ENCODE results near the gene CDK1. TPM values are rescaled to one million over a fixed set of nuclear protein-coding genes. Genes with fewer than 3 reads are reported as not detected.

CDK1 gene
- total RNA-seq (2014; rRNA removed; shearing (Covaris generic)), result 33.5 and 40.5 TPM in 2 replicates
- polyA plus RNA-seq (2016; fragmentation: Nextera tagmentation; extraction: Ambion mirVana), result 38.4 and 43.2 TPM in 2 replicates

- DNase-seq, result peak; percentile 99
- peaks cover 42% of the 10 kb centered on the region for H3K4me1 ChIP-seq (ENCODE audit: insufficient read depth)
- peak within 1 kb of the TSS; percentile 79 for H3K4me3 ChIP-seq
- H3K9me3 ChIP-seq (ENCODE audit: low read depth), result no peaks in the 10 kb centered on the region
- H3K4me2 ChIP-seq (ENCODE audit: unreplicated experiment), result peak within 1 kb of the TSS; percentile 91
- no peaks in the 10 kb centered on the region for H3K36me3 ChIP-seq (ENCODE audit: low read depth)
- no peak for TF ChIP-seq EZH2phosphoT487 (IDR thresholded peaks at IDR 0.05; ENCODE audit: insufficient read depth, low read depth)
- no peak for TF ChIP-seq EZH2 (IDR thresholded peaks at IDR 0.05; ENCODE audit: insufficient read depth, poor library complexity, severe bottlenecking)
- 1% methylated on average over 42 to 46 of the region's 58 CpGs for WGBS, 2 experiments (ENCODE audit: low coverage in 1 of 2, low lambda C conversion rate in 2 of 2, missing lambda C conversion rate in 2 of 2)
- no peaks in the 10 kb centered on the region for H3K9me2 ChIP-seq (ENCODE audit: insufficient read depth)
- peak within 1 kb of the TSS; percentile 20; the same call in 1 of the 2 replicates for H3K27ac ChIP-seq
- in situ Hi-C loops (cut with MboI), result no loop called here
- peak within 1 kb of the TSS; percentile 81 for H3K9ac ChIP-seq
- H3F3A ChIP-seq (ENCODE audit: insufficient read depth), result no peaks in the 10 kb centered on the region
- peaks cover 50% of the 10 kb centered on the region for H3K79me2 ChIP-seq (ENCODE audit: insufficient read depth)
- no peaks in the 10 kb centered on the region for H3K27me3 ChIP-seq (replicated peaks; ENCODE audit: insufficient read depth)
- H2AFZ ChIP-seq, result peak within 1 kb of the TSS; percentile 96
- no peaks in the 10 kb centered on the region for H4K20me1 ChIP-seq (ENCODE audit: insufficient read depth)
These were observed at the start of gene CDK1 for GRCh38 chr10:60778214-60778970. TSS of gene CDK1 (plus strand) at chr10:60778478. CDS start at chr10:60780166, 1,688 bp downstream.

GRCh38 chr10:60729106-60729505, 49.2 kb upstream of the CDK1 start:
- Histone ChIP-seq H3F3A (ENCODE audit: insufficient read depth) (no peaks in the 10 kb centered on the region), H3K9ac (no peak overlapping the region), H3K9me2 (ENCODE audit: insufficient read depth) (no peaks in the 10 kb centered on the region), H4K20me1 (ENCODE audit: insufficient read depth) (no peaks in the 10 kb centered on the region), H3K79me2 (ENCODE audit: insufficient read depth) (no peaks in the 10 kb centered on the region), H3K27ac (no peak overlapping the region), H3K4me3 (no peak overlapping the region), H3K36me3 (ENCODE audit: low read depth) (no peaks in the 10 kb centered on the region), H2AFZ (no peak overlapping the region), H3K27me3 (replicated peaks; ENCODE audit: insufficient read depth) (peaks cover 48% of the 10 kb centered on the region), H3K9me3 (ENCODE audit: low read depth) (no peaks in the 10 kb centered on the region), H3K4me1 (ENCODE audit: insufficient read depth) (no peaks in the 10 kb centered on the region), H3K4me2 (ENCODE audit: unreplicated experiment) (no peak overlapping the region)
- in situ Hi-C loops (cut with MboI), result no loop called here
- TF ChIP-seq EZH2phosphoT487 (IDR thresholded peaks at IDR 0.05; ENCODE audit: insufficient read depth, low read depth) (no peak), EZH2 (IDR thresholded peaks at IDR 0.05; ENCODE audit: insufficient read depth, poor library complexity, severe bottlenecking) (no peak)
- DNase-seq, result no peak

GRCh38 chr10:60731134-60731885, 47.0 kb upstream of the CDK1 start:
- no peak overlapping the region for H3K4me3 ChIP-seq
- in situ Hi-C loops (cut with MboI), result no loop called here
- H3K9me2 ChIP-seq (ENCODE audit: insufficient read depth), result no peaks in the 10 kb centered on the region
- H4K20me1 ChIP-seq (ENCODE audit: insufficient read depth), result no peaks in the 10 kb centered on the region
- H3K27me3 ChIP-seq (replicated peaks; ENCODE audit: insufficient read depth), result peaks cover 70% of the 10 kb centered on the region
- H3F3A ChIP-seq (ENCODE audit: insufficient read depth), result no peaks in the 10 kb centered on the region
- WGBS, 2 experiments (ENCODE audit: low coverage in 1 of 2, low lambda C conversion rate in 2 of 2, missing lambda C conversion rate in 2 of 2), result 91 to 94% methylated on average over 3 of the region's 3 CpGs
- H3K27ac ChIP-seq, result no peak overlapping the region
- H3K36me3 ChIP-seq (ENCODE audit: low read depth), result no peaks in the 10 kb centered on the region
- H3K9me3 ChIP-seq (ENCODE audit: low read depth), result no peaks in the 10 kb centered on the region
- TF ChIP-seq EZH2phosphoT487 (IDR thresholded peaks at IDR 0.05; ENCODE audit: insufficient read depth, low read depth), result no peak
- TF ChIP-seq EZH2 (IDR thresholded peaks at IDR 0.05; ENCODE audit: insufficient read depth, poor library complexity, severe bottlenecking), result no peak
- no peaks in the 10 kb centered on the region for H3K79me2 ChIP-seq (ENCODE audit: insufficient read depth)
- DNase-seq, result no peak
- H3K9ac ChIP-seq, result no peak overlapping the region
- no peaks in the 10 kb centered on the region for H3K4me1 ChIP-seq (ENCODE audit: insufficient read depth)
- no peak overlapping the region for H2AFZ ChIP-seq
- H3K4me2 ChIP-seq (ENCODE audit: unreplicated experiment), result no peak overlapping the region

GRCh38 chr10:60732198-60732806, 46.0 kb upstream of the CDK1 start:
- no peak overlapping the region for H3K4me3 ChIP-seq
- 58 to 60% methylated on average over 20 of the region's 20 CpGs for WGBS, 2 experiments (ENCODE audit: low coverage in 1 of 2, low lambda C conversion rate in 2 of 2, missing lambda C conversion rate in 2 of 2)

More at GRCh38 chr10:60732198-60732806, 46.0 kb upstream of the CDK1 start:
- H3K79me2 ChIP-seq (ENCODE audit: insufficient read depth), result no peaks in the 10 kb centered on the region
- in situ Hi-C loops (cut with MboI), result no loop called here
- H3K9ac ChIP-seq, result no peak overlapping the region
- H3K27me3 ChIP-seq (replicated peaks; ENCODE audit: insufficient read depth), result peaks cover 75% of the 10 kb centered on the region
- no peaks in the 10 kb centered on the region for H3K9me3 ChIP-seq (ENCODE audit: low read depth)
- peak overlapping the region; percentile 32 for H3K4me2 ChIP-seq (ENCODE audit: unreplicated experiment)
- no peak overlapping the region for H3K27ac ChIP-seq
- H2AFZ ChIP-seq, result no peak overlapping the region
- H3F3A ChIP-seq (ENCODE audit: insufficient read depth), result no peaks in the 10 kb centered on the region
- H3K36me3 ChIP-seq (ENCODE audit: low read depth), result no peaks in the 10 kb centered on the region
- no peaks in the 10 kb centered on the region for H3K4me1 ChIP-seq (ENCODE audit: insufficient read depth)
- DNase-seq, result no peak
- no peaks in the 10 kb centered on the region for H4K20me1 ChIP-seq (ENCODE audit: insufficient read depth)
- TF ChIP-seq EZH2phosphoT487 (IDR thresholded peaks at IDR 0.05; ENCODE audit: insufficient read depth, low read depth), result no peak
- TF ChIP-seq EZH2 (IDR thresholded peaks at IDR 0.05; ENCODE audit: insufficient read depth, poor library complexity, severe bottlenecking), result no peak
- H3K9me2 ChIP-seq (ENCODE audit: insufficient read depth), result no peaks in the 10 kb centered on the region

Measured in GM23248 (cell line).